Hindlimb muscle (tissue), 1 donor: Measurements from ENCODE around the gene PPM1G. TPM values are rescaled to one million over a fixed set of nuclear protein-coding genes. Genes with fewer than 3 reads are reported as not detected.
A peak's percentile ranks its signal among the peaks of the same experiment; 100 is the strongest.
"Not testable (repeated sequence)": the region's sequence is repeated elsewhere in the genome, so short reads cannot be mapped to it uniquely, and the experiment has no call there.

ENCODE experiments used
- DNase-seq: peaks from one replicate; pipeline ENCODE4 v3.0.0-alpha.2; 2013
- polyA plus RNA-seq: library from polyadenylated mRNA; unstranded; fragments of 120-200 nt; gene quantifications from one replicate; pipeline ENCODE4 v1.2.1, GENCODE V29; 2013; ENCODE audit not compliant: insufficient read length

PPM1G gene
- polyA plus RNA-seq, 1 donor, result 57.8 TPM

- DNase-seq, result no peak
Observed at GRCh38 chr2:27375513-27376099, 33.8 kb downstream of the PPM1G start.

GRCh38 chr2:27373567-27373966, 35.8 kb downstream of the PPM1G start:
- no peak for DNase-seq

- DNase-seq, result no peak
Observed at GRCh38 chr2:27372937-27373336, 36.5 kb downstream of the PPM1G start.

GRCh38 chr2:27370816-27371620, 38.4 kb downstream of the PPM1G start:
- DNase-seq, result no peak

GRCh38 chr2:27370026-27370815, 39.2 kb downstream of the PPM1G start, which contains the start of the genes EIF2B4 and SNX17:
TSS of gene EIF2B4 (minus strand) at chr2:27370338. CDS start at chr2:27370314, 24 bp downstream.
TSS of gene SNX17 (plus strand) at chr2:27370616. CDS start at chr2:27370744, 128 bp downstream.
- peak; percentile 99 for DNase-seq

GRCh38 chr2:27369471-27370025, 39.8 kb downstream of the PPM1G start:
- no peak for DNase-seq

- no peak for DNase-seq
Observed at GRCh38 chr2:27363933-27364332, 45.5 kb downstream of the PPM1G start.

GRCh38 chr2:27362678-27363420, 46.5 kb downstream of the PPM1G start:
- DNase-seq, result no peak

GRCh38 chr2:27356382-27357181, 52.8 kb downstream of the PPM1G start, which contains the start of gene GTF3C2:
TSS of gene GTF3C2 (minus strand) at chr2:27356764. CDS start at chr2:27343554, 13,210 bp downstream.
- peak; percentile 96 for DNase-seq

GRCh38 chr2:27356056-27356381, 53.4 kb downstream of the PPM1G start:
- no peak for DNase-seq

GRCh38 chr2:27354597-27354927, 54.8 kb downstream of the PPM1G start:
- no peak for DNase-seq

- no peak for DNase-seq
Observed at GRCh38 chr2:27353762-27354596, 55.4 kb downstream of the PPM1G start.

- not testable (repeated sequence) for DNase-seq
Observed at GRCh38 chr2:27353386-27353761, 56.0 kb downstream of the PPM1G start.

GRCh38 chr2:27351802-27352598, 57.4 kb downstream of the PPM1G start:
- DNase-seq, result no peak

- no peak for DNase-seq
Observed at GRCh38 chr2:27350106-27350693, 59.2 kb downstream of the PPM1G start.

- DNase-seq, result no peak
Observed at GRCh38 chr2:27347641-27348040, 61.8 kb downstream of the PPM1G start.

GRCh38 chr2:27336173-27336572, 73.2 kb downstream of the PPM1G start:
- DNase-seq, result no peak

- DNase-seq, result no peak
Observed at GRCh38 chr2:27335311-27335710, 74.1 kb downstream of the PPM1G start.
